GM21390 (cell line): ENCODE data around the gene ELFN1.

Experiments used
- ATAC-seq: cut with Tn5 transposase; IDR thresholded peaks from one replicate; pipeline ENCODE4 v1.9.1; 2021; ENCODE audit not compliant: unreplicated experiment

Gene ELFN1

GRCh38 chr7:1693991-1694524, 24.0 kb downstream of the ELFN1 start:
- no peak for ATAC-seq

DNA sequence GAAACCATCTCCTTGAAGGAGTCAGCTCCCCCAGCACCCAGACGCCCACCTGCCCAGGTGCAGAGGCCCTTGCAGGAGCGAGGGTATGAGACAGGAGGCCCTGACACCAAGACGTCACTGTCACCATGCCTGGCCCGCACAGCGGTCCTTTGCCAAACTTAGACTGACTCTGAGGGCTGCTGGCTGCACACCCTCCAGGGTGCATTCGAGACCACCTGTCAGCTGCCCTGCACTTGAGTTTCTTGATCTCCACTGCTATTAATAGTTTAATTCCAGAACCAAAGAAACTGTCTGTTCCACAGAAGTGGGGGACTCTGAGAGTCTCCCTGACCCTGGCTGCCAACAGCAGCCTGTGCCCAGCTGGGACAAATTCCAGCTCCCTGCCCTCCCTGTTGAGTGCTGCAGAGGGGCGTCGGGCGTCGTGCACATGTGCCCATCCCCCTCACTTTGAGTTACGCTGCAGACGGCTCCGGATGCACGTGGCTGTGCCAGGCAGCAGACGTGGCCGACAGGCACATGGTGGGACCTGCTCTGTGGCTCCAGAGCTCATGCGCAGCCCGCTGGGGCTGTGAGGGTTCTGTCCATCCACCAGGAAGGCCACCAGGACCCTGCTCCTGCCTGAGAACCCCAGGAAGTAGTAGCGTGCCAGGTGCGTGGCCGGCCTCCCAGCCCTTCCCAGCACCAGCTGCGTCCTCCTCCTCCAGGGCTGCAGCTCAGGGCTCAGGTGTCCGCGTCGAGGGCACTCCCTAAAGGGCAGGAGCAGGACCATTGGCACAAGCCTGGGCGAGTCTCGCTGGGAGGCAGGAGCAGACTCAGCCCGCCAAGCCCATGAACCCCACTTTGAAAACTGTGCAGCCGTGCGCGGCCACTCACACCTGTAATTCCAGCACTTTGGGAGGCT, 24.8 kb downstream of the ELFN1 start:
- no peak for ATAC-seq

DNA sequence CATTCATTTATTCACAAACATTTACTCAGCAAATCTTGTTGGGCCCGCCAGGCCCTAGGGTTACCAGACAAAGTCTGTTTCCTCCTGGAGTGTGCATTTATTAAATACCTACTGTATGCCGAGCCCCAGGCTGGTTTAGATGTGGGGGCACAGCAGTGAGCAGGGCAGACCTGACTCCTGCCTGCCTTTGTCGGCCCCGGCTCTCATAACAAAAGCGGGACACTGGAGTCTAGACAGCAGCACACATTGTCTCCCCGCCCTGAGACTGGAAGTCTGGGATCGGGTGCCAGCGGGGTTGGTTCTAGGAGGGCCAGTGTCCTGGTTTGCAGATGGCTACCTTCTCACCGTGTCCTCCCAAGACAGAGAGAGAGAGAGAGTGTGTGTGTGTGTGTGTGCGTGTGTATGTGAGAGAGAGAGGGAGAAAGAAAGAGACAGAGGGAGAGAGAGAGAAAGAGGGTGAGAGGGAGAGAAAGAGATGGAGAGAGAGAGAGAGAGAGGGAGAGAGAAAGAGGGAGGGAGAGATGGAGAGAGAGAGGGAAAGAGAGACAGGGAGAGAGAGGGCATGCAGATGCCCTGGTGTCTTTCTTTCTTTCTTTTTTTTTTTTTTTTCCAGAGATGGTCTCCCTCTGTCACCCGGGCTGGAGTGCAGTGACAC, 25.9 kb downstream of the ELFN1 start:
- ATAC-seq: no peak

GRCh38 chr7:1696671-1697498, 26.8 kb downstream of the ELFN1 start:
- no peak for ATAC-seq

GRCh38 chr7:1697499-1698125, 27.5 kb downstream of the ELFN1 start:
- ATAC-seq: no peak

DNA sequence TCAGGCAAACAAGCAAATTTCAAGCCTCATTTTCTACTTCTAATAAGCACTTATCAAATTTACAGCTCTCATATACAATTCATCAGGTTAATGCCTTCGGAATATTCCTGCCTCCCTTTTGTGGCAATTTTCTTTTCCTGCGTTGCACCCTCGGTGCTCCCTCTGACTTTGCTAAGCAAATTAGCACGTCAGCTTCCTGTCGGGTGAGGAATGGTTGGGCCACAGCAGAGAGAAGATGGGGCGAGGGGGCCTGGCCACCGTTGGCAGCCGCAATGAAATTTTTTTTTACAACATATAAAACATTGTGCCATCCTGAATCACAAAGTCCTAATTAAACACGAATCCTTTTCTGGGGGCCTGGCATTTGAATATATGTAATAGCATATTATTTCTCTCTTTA, 28.1 kb downstream of the ELFN1 start:
- ATAC-seq: no peak

- ATAC-seq: no peak
These were observed 28.9 kb downstream of the ELFN1 start for GRCh38 chr7:1698951-1699350.

DNA sequence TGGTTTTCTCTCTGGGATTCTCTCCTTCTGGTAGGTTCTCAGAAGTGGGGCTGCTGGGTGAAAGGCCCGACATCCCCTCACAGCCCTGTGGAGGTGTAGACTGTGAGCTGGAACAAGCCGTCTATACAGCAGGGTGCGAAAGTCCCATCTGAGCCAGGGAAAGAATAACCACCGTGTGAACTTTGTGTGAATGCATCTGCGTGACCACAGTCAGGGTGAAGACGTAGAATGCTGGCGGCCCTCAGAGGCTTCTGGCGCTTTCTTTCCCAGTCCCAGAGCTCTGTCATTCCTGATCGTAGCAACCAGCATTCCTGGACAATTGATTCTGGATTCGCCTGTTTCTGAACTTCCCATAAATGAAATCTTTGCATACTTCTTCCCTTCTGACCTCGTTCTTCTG, 30.0 kb downstream of the ELFN1 start:
- ATAC-seq: no peak

- no peak for ATAC-seq
These were observed 30.7 kb downstream of the ELFN1 start for GRCh38 chr7:1700536-1701333.

- no peak for ATAC-seq
These were observed 32.6 kb downstream of the ELFN1 start for GRCh38 chr7:1702652-1703051.

- ATAC-seq: no peak
These were observed 33.4 kb downstream of the ELFN1 start for GRCh38 chr7:1703441-1703840.

DNA sequence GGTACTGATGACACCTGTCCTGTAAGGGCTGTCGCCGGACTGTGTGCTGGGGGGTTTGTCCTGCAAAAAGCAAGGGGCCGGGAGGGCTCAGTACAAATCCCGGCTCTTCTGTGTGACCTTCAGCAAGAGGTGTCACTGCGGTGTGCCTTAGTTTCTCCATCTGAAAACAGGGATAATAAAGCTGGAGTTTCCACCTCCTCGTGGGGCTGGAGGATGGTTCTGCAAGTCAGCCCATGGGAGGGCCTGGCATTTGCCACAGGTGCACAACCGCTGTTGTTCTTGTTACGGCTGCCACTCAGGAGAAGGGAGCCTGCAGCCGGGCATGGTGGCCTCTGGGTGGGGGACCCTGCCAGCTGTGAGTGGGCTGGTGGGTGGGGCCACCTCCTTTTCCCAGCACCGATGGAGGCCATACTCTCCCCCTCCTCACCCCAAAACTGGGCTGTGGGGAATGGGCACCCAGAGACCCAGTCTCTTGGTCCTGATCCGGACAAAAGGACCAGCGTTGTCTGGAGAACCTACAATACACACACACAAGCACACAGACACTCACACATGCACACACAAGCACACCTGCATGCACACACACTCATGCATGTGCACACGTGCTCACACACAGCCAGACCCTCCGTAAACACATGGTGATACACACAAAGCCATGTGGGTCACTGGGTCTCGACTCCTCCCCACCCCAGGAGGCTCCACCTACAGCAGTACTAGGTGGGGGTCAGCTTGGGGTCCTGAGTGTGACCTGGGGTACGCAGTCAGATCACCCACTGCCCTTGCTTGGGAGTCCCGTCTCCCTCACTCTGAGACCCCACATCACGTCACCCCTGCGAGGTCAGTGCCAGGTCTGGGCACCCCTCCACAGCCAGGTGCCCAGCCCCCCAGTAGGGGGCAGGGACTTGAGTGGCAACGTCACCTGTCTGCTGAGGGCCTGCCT, 34.1 kb downstream of the ELFN1 start:
- no peak for ATAC-seq

DNA sequence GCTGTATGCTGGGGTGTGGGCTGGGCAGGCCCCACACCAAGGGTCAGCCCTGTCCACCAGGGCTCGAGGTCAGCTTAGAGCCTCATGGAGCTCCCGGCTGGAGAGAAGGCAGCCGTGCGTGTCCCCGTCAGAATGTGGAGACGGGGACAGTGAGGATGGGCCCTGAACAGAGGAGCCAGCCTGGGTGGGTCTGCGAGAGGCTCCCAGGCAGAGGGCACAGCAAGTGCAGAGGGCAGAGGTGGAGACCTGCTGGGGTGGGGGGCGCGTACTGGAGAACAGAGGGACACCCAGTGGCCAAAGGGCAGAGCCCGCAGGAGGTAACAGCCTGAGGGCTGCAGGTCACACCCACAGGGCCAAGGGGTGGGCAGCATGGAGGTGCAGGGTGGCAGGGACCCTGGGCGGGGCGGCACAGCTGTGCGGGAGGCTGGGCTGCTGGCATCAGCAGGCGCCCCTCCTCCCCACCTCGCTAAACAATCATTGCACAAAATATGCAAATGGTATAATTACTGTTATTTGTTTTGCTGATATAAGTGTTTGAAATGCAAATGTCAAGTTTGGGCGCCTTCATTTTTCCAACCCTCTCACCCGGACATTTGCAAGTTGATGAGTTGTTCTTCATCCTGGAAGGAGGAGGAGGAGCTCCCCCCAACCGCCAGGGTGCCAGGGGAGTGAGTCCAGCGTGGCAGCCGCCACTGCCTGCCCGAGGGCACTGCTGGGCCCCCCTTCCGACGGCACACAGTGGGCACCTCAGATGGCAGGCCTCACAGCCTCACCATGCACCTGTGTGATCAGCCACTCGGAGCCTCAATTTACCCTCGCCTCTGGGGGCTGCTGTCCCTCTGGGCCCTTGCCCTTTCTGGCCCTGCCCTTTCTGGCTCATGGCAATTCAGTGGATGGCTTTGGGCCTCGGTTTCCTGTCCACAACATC, 35.0 kb downstream of the ELFN1 start:
- ATAC-seq: no peak

DNA sequence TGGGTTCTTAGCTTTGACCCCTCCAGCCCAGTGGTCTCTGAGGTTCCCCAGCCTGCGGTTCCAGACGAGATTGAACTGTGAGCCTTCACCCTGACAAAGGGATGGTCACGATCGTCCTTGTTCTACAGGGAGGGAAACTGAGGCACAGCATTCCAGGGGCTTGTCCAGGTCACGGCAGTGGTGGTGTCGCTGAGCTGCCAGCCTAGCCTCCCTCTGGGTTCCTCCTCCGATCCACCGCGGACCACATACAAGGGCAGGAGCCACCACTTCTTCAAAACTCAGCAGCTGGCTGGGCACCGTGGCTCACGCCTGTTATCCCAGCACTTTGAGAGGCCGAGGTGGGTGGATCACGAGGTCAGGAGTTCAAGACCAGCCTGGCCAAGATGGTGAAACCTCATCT, 35.8 kb downstream of the ELFN1 start:
- ATAC-seq: no peak

DNA sequence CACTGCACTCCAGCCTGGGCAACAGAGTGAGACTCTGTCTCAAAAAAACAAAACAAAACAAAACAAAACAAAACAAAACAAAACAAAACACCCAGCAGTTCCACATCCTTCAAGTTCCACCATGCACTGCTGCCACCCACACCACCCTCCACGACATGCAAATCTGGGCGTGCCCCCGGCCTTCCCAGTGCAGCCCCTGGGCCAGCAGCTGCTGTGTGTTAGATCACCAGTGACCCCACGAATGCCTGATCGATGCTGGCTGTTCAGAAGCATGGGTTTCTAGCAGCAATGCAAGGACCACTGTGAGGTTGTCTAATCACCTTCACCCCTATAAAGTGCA, 36.3 kb downstream of the ELFN1 start:
- ATAC-seq: no peak

DNA sequence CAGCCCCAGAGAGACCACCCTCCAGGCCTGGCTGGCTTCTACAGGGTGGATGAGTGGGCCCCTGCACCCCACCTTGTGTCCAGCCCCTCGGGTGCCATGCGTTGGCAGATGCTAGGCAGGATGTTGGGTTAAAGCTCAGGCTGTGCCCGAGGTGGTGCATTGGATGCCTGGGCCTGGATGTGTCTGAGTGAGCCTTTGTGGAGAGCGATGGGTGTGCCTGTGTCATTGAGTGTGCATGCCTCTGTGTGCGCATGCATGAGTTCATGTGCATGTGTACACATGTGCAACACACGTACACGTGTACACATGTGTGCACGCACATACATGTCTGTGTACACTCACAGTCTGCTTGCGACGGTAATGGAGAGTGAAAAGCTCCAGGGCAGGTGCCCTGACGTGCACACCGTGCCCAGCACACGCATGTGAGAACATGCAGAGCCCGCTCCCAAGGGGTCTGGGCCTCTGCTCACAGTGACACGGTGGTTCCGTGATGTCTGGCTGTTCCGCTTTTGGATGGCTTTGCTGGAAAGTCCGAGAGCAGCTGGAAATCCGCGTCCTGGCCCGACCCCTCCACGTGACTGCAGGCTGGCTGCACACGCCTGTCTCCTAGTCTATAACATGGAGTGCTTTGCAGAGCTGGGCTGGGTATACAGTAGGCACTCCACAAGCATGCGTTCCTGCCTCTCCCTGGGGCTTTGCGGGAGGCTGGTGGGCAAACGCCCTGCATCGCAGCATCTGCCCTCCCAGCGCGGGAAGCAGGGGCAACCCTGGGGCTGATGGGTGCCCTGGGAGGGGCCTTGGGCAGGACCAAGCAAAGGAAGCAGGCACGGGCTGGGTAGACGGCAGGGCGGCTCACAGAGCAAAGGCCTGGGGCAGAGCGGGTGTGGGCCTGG, 36.9 kb downstream of the ELFN1 start:
- ATAC-seq: no peak
